Erythroblast (primary cell): ENCODE data around the gene DHRS9.

Experiments used
- DNase-seq, 2 experiments: peaks; one replicate each; lab custom pipeline; 2025; lab: John Stamatoyannopoulos, UW
- GATA1 ChIP-seq: IDR thresholded peaks from 2 replicates; pipeline ENCODE4 v1.6.1; 2011; ENCODE audit warnings: low read depth, mild to moderate bottlenecking, control low read depth, low read length, moderate library complexity
- POLR2A ChIP-seq: IDR thresholded peaks from 2 replicates; pipeline ENCODE4 v1.6.1; 2011; ENCODE audit warnings: mild to moderate bottlenecking, low read length

The DHRS9 gene

GRCh38 chr2:169069341-169069740, at the start of gene DHRS9:
Gene DHRS9, plus strand, starts transcription at chr2:169069563. Its CDS starts 12,019 bp downstream, at chr2:169081582.
- DNase-seq = peak in 1 of 2 experiments; percentile 25
- TF ChIP-seq POLR2A (no peak), GATA1 (no peak)

GRCh38 chr2:169023161-169023560, 46.2 kb upstream of the DHRS9 start:
- no peak for DNase-seq
- TF ChIP-seq GATA1 (no peak), POLR2A (no peak)

GRCh38 chr2:169026056-169026455, 43.3 kb upstream of the DHRS9 start:
- DNase-seq = no peak
- no peak for TF ChIP-seq GATA1
- TF ChIP-seq POLR2A = no peak

DNA sequence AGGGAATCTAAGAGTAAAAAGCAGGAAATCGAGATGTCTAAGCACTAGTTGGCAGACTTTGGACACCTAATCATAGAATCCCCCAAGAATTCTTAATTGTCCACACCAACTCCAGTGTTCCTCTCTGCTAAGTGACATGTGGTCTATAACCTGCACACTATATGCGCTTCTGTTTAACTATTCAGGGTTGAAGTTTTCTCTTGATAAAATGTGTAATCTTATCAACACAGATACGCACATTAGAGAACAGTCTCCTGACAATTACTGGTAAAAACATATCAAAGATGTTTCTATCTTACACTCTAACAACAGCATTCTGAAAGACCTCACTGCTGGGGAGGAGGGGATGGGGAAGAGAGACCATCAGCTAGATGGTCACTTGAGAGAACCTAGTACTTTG, 42.1 kb upstream of the DHRS9 start:
- DNase-seq = peak; percentile 27 to 79
- TF ChIP-seq GATA1 (no peak), POLR2A (no peak)

GRCh38 chr2:169029341-169029740, 40.0 kb upstream of the DHRS9 start:
- TF ChIP-seq POLR2A (no peak), GATA1 (no peak)

DNA sequence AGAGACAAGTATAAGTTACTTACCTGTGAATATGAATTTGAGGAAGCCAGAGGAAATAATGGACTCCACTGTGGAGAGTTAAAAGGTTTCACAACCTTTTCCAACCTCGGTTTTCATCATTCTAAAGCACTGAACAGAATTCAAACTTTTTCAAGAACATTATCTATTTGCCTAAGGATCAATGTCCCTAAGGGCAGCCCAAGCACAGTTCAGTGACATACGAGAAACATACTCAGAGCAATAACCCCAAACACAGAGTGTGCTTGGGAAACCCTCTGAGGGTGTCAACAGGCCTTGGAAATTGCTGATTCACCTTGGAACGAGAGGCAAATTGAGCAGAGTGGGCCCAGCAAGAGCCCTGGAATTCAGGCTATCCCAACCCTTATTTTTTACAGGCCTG, 38.2 kb upstream of the DHRS9 start, which contains the start of gene ABCB11:
TSS of gene ABCB11 (minus strand) at position 123 of the 400 bp plus-strand sequence. CDS start 13,199 bp downstream, outside the sequence.
- TF ChIP-seq GATA1 (no peak), POLR2A (no peak)
- DNase-seq = no peak

More at GRCh38 chr2:169029341-169029740, 40.0 kb upstream of the DHRS9 start:
- no peak for DNase-seq

DNA sequence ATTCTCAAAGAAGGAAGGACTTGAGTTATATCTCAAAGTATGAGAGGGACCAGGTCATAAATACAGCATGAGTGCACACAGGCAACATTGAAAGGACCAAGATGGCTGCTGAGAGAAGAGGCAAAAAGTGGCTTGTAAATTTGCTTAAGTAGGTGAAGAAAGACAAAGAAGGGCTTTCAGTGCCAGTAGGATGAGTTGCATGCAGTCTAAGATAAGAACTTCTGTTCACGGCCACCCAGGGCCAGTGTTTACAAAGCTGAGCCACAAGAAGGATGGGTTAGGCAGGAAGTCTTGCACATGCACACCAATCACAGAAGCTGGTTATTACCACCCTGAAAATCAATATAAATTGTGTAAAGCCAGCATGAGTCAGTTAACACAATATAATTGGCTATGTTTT, 35.1 kb upstream of the DHRS9 start:
- no peak for TF ChIP-seq POLR2A
- no peak for TF ChIP-seq GATA1
- peak; percentile 48 to 78 for DNase-seq

GRCh38 chr2:169034984-169035544, 34.3 kb upstream of the DHRS9 start:
- no peak for TF ChIP-seq POLR2A
- no peak for TF ChIP-seq GATA1
- no peak for DNase-seq

DNA sequence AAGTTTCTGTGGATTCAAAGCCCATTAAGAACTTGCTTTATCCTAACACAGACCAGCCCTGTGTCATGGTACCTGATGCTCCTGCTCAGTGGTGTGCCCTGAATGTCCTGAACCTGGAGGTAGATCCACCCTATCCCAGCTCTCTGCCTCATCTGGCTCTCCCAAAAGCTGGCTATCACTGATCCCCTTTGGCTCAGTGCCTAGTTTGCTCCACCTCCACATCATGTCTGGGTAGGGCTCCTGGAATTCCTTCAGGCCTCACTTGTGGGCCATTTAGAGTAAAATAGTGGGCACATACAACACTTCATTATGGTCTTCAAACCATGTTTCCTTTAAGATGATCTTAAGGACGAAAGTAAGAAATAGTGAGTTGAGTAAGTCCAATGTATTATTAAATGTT, 33.5 kb upstream of the DHRS9 start:
- DNase-seq = no peak
- TF ChIP-seq GATA1 (no peak), POLR2A (no peak)

- TF ChIP-seq POLR2A = no peak
- TF ChIP-seq GATA1 = no peak
- DNase-seq = no peak
These were observed 32.5 kb upstream of the DHRS9 start for GRCh38 chr2:169036736-169037440.

DNA sequence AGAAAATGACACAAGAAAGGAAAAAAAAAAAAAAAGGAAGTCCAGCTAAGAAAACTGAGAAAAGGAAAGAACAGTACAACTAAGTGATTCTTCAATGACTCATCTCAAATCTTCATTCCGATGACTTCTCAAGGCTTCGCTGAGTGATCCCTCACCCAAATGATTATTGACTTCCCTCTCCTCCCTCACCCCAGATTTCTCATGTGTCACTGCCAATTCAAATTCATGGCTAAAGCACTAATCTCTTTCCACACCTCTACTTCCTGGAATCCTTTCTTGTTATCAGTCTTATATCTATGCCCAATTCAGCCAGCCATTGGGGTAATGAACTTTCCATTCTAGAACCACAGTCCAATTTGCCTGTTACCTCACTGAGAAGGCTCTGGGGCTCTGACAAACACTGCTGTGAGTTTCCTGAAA, 31.0 kb upstream of the DHRS9 start:
- DNase-seq = peak in 1 of 2 experiments; percentile 22
- TF ChIP-seq POLR2A (no peak), GATA1 (no peak)

- no peak for DNase-seq
- TF ChIP-seq GATA1 = no peak
- TF ChIP-seq POLR2A = no peak
These were observed 29.7 kb upstream of the DHRS9 start for GRCh38 chr2:169039702-169040101.

DNA sequence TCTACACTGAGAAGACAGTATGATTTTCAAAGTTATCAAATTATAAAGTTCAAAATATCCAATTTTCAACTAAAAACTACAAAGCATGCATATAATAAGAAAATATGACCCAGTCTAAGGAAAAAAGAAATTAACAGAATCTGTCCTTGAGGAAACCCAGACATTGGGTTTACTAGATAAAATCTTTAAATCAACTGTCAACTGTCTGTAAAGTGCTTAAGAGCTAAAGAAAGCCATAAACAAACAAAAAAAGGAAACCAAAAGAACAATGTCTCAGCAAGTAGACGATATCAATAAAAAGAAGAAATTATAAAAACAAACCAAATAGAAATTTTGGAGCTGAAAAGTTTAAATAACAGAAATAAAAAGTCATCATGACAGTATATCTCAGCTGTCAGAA, 27.8 kb upstream of the DHRS9 start:
- DNase-seq = no peak
- TF ChIP-seq GATA1 = no peak
- TF ChIP-seq POLR2A = no peak

DNA sequence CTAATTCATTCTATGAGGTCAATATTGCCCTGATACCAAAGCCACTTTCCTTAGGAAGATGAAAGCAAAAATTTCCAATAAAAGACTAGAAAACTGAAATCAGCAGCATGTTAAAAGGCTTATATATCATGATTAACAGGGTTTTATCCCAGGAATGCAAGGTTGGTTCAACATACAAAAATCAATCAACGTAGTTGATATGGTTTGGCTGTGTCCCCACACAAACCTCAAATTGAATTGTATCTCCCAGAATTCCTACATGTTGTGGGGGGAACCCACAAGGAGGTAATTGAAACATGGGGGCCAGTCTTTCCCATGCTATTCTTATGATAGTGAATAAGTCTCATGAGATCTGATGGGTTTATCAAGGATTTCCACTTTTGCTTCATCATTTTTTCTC, 26.5 kb upstream of the DHRS9 start:
- TF ChIP-seq GATA1 (no peak), POLR2A (no peak)
- peak in 1 of 2 experiments; percentile 24 for DNase-seq
